ENCODE measurements around the gene CD86.
"Not testable (repeated sequence)": the region's sequence is repeated elsewhere in the genome, so short reads cannot be mapped to it uniquely, and the experiment has no call there.

The CD86 gene

GRCh38 chr3:122094693-122095092 is 39.5 kb downstream of the CD86 start:
- no peak for DNase-seq

DNA sequence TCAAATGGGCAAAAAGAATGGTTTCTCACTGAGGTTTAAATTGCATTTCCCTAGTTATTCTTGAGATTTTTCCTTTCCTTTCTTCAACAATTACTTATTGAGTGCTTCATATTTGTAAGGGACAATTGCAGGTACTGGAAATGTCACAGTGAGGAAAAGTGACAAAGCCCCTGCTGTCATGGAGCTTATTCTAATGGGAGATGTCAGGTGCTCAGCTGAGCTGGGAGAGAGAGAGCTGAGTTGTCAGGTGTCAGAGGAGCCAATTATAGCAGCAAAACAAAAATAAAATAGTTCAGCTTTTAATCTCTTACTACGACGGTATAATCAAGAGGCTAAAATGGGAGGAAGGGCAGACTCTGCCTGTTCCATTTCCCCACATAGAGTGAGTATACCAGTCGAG is 42.0 kb downstream of the CD86 start:
- no peak for DNase-seq

- no peak for DNase-seq
Measured at GRCh38 chr3:122098611-122099010, 43.4 kb downstream of the CD86 start.

DNA sequence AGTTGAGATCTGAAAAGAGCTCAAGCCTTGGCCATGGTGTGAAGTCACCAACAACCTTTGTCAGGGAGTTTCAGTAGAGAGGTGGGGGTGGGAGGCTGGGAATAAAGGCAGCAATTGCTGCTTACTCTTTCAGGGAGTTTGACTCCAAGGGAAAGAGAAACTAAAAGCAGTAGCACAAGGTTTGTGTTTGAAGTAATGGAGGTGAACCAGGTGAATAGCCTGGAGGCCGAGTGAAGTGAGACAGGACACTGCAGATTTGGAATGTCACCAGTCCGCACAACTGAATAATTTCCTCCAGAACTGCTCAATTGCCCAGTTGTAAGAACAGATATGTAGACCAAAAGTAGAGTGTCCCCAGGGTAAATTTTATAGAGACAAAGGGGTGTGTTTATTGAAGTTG is 44.1 kb downstream of the CD86 start:
- no peak for DNase-seq

DNA sequence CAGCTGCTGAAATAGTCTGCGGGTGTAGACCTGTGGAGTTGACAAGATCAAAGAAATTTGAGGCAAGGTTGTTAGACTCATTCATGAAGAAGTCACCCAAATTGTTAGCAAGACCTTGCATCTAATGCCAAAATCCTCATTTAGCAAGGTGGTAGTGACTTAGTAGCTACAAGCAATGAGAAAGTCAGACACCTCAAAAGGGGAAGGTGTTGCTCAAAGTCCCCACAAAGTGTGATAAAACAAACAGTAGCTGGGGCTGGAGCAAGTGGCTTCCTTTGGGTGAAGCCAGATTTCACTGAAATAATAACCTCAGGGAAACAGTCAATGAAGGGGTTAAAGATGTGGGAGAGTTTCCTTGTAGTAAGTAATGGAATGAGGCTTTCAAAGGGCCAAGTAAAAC is 44.9 kb downstream of the CD86 start:
- no peak for DNase-seq

DNA sequence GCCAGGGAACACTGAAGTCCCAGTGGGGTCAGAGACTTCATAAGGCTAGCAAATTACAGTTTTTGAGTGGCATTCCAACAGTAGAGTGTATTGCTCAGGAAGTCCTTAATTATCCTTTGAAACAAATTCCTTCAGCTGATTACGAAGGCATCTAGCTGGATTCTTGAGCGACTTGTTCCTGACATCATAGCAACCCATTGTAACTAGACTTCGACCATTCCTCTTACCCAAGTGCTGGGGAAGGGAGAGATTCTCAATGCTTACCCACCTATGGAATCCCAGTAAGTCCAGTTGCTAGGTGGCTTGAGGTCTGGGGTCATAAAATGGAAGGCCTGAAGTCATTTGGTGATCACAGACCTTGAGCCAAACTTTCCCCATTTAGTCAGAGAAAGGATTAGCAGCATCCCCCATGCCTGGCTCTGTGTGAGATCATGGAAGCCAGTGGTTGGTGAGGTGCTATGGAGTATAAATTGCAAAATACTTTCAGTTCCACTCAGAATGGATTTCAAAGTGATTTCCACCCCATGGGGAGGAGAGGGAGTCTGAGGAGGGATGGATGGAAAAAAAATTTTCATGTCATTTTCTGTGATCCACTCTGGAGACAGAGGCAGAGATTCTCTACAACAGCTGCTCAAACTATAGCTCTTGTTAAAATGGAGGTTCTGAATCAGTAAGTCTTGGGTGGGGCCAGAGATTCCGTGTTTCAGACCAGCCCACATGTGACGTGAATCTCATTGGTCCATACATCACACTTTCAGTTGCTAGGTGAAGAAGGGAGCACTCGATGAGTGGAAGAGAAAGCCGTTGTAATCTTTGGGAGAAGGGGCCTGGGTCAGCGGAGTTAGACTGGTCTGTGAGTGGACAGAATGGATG is 45.7 kb downstream of the CD86 start:
- DNase-seq: no peak

DNA sequence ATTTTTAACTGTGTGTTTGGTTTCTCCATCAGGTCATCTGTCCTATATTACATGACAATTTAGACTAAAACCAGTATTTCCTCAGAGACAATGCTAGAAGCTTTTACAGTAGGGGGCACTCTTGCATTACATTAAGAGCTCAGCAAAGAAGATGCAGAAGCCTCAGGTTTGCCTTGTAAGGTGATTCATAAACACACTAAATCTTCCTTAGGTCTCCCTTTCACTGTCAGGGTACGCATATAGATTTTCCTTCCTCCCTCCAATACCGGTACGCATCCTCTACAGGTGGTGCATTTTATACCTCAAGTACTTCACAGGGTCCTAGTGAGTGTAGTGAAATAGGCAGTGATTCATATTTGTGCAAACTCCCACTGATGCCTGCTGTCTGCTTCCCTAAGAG is 46.5 kb downstream of the CD86 start:
- DNase-seq: peak; percentile 73

DNA sequence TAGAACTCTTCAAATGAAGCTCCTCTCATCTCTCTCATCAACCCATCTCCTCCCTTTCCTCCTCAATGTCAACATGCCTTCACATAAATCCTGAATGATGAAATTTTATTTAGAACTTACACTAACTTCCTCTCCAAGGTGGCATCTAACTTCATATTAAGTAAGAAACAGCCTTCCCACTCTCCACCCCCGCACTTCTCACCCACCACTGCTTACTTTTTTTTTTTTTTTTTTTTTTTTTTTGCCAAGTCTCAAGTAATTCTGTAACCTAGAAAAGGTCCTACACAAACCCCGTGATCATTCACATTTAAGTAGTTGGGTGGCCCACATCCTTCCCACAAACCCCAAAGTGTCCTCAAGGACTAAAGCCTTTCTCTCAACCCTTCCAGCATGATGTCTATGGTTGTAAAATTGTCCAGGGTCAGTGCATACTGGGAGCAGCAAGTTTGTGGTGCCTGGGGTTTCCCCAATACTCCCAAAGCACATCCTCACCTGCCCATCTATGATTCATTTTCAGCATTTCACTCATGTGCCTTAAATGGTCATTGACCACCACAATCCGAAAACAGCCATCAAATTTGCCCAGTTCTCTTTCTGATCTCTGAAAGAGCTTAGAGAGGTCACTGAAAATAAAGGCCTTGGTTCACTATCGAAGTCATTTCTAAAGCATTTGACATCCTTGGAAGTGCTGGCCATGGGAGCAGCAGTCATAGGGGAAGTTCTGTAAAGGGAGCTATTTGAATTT is 47.2 kb downstream of the CD86 start:
- no peak for DNase-seq

DNA sequence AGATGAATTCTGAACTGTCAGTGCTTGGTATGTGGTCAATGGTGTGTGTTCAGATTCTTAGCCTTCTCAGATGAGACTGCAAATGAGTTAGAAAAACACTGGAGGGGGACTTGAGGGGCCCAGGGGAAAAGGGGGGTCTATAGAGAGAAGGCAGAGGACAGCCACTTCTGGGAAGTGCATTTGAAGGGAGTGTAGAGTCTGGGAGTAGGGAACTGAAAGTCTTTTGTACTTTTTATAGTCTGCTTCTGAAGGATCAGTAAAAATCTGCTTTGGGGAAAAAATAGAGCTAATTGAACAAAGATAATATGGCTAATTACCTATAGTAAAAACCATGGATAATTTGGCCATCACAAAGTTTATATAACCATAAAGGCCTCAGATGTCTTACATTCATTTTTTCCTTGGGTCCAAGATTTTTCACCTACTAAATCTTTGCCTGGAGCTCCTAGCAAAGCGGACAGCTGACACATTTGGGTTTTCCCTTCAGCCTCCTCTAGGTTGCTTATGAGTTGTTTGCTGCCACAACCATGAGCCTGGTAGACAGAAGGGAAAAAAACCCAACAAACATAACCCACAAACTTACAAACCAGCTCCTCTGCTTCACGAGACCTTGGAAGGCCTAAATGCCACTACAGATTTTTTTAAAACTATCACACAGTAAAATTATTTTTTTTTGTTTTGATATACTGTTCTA is 48.8 kb downstream of the CD86 start:
- DNase-seq: no peak

DNA sequence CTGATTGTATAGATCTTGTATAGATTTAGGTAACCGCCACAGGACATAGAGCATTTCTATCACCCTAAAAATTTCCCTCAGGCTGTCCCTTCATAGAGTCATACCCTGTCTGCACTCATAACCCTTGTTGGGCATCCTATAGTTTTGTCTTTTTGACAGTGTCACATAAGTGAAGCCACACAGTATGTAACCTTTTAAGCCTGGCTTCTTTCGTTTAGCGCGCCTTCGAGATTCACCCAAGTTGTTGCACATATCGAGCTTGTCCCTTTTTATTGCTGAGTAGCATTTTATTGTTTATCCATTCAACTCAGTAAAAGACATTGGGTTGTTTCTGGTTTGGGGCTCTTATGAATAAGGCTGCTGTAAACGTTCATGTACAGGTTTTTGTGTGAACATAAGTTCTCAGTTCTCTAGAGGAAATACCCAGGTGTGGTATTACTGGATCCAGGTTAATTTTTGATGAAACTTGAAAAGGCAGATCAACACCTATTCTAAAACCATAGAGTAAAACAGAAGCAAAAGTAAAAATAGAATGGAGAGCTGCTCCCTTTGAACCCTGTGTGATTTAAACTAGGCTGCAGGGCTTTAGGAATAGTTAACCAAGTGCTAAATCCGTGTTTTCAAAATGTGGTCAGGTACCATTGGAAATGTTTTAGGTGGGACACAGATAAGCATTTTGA is 49.5 kb downstream of the CD86 start:
- DNase-seq: no peak

DNA sequence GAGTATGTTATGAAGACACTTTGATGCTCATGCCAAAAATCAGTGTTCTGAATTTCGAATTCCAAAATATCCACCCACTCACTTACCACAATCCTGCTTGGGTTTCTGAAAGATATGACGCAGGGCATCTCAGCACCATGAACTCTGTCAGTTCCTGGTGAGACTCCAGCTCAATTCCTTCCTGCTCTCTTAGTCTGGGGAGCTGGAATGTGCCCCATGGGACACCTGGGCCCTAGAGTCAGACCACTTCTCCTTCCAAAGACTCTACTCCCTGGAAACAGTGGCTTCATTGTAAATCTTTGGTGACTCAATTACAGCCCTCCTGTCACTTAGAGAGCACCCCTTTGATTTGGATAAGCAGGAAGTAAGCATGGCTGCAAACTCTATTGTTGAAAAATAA is 50.5 kb downstream of the CD86 start:
- no peak for DNase-seq

GRCh38 chr3:122107171-122107570 is 52.0 kb downstream of the CD86 start:
- DNase-seq: no peak

- no peak for DNase-seq
Measured at GRCh38 chr3:122111974-122112373, 56.8 kb downstream of the CD86 start.

GRCh38 chr3:122112754-122113153 is 57.6 kb downstream of the CD86 start:
- DNase-seq: no peak

- DNase-seq: no peak
Measured at GRCh38 chr3:122123850-122124249, 68.7 kb downstream of the CD86 start.

GRCh38 chr3:122132949-122133540 is 77.9 kb downstream of the CD86 start:
- no peak for DNase-seq

DNA sequence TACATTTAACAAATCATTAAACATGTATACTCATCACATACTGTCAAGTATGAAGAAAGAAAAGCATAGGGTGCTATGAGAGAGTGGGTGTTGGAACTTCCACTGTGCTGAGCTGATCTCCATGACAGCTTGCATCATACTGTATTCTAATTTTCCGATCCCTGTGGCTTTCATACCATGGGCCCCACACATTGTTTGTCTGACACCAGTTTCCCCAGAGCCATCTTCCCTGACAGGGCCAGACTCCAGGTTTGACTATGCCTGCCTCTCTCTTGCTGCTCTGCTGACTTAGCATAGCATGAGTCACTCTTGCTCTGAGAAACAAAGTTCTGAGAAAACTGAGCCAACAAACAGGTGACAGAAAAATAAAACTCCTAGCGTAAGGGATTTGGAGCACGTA is 91.3 kb downstream of the CD86 start:
- DNase-seq: no peak

DNA sequence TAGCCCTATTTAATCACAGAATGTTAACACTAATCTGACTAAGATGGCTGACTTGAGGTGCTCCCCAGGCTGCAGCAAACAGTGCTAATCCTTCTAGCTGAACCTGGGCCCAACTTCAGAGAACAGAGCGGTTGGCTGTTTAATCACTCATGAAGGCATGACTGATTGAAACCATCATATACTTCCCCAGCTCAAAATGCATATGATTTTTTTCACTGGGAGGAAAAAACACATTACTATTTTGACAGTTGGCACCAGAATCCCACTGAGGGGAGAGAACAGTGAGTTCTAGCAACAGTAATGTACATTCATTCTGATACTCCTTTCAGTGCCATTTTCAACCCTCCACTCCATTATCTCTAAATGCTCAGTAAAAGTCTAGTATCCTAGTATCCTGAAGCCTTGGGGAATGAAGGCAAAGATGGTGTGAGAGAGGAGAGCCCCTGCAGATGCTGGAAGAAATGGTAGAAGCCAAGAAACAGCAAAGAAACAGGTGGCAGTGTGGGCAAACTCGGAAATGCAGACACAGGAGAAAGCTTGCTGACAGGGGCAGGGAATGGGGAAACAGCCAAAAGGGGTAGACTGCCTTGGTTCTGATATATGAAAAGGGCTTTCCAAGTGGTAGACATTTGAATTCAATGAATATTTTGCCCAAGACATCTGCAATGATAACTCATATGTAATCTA is 93.9 kb downstream of the CD86 start:
- DNase-seq: no peak

GRCh38 chr3:122151480-122151879 is 96.3 kb downstream of the CD86 start:
- no peak for DNase-seq

DNA sequence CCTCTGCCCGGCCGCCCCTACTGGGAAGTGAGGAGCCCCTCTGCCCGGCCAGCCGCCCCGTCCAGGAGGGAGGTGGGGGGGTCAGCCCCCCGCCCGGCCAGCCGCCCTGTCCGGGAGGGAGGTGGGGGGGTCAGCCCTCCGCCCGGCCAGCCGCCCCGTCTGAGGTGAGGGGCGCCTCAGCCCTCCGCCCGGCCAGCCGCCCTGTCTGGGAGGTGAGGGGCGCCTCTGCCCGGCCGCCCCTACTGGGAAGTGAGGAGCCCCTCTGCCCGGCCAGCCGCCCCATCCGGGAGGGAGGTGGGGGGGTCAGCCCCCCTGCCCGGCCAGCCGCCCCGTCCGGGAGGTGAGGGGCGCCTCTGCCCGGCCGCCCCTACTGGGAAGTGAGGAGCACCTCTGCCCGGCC is 109.8 kb downstream of the CD86 start:
- not testable (repeated sequence) for DNase-seq

DNA sequence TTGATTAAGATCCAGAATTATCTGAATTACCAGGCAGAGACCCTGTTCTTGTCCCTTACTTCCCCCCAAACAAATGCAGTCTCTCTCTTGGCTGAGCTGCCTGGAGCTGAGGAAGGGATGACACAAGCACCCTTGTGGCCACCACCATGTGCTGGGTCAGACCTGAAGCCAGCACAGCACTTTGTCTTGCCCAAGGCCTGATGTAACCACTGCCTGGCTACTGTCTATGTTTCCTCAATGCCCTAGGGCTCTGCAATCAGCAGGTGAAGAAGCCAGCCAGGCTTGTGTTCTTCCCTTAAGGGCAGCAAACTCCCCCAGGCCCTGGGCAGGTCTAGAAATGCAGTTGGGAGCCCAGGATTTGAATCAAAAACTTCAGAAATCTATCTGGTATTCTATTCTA is 112.5 kb downstream of the CD86 start:
- DNase-seq: no peak

GRCh38 chr3:122168044-122168443 is 112.9 kb downstream of the CD86 start:
- no peak for DNase-seq

Measured in NCI-H2029 (cell line).